ENCODE results near the gene GRPEL1.

GRPEL1 gene

DNA sequence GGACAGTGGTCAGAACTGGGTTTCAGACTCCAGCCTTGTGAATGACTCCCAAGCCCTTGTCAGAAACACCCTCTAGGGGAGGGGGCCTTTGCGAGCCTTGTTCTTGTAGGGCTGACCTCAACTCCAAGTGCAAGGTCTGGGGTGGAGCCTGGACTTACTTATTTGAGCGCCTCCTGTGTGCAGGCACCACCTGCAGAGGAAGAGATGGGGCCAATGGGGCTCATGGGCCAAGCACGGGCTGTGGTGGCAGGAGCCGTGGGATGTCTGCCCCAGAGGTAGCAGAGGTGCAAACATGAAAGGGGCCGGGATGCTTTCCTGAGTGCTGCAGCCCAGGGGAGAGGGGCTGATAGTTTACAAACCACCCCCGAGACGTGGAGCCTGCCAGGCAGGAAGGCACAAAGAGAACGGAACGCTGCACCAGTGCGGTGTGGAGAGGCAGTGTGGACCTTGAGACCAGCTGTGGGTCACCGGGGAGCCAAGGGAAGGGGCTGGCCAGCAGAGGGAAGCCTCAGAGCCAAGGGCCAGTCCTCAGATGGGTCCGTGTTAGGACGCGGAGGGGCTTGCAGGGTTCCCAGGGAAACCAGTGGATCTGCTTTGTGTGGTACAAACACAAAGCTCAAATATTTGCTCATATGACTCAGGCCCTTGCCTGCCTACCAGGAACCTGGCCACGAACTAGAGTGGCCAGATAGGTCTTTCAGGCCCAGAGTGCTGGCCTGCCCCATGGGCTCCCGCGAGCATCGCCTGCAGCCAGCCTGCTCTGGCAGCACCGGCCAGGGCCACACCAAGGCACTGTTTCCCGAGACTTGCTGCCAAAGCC lies 33.4 kb downstream of the GRPEL1 start:
- no peaks in the 10 kb centered on the region for H3K27me3 ChIP-seq (ENCODE audit: insufficient read depth, insufficient read length)

DNA sequence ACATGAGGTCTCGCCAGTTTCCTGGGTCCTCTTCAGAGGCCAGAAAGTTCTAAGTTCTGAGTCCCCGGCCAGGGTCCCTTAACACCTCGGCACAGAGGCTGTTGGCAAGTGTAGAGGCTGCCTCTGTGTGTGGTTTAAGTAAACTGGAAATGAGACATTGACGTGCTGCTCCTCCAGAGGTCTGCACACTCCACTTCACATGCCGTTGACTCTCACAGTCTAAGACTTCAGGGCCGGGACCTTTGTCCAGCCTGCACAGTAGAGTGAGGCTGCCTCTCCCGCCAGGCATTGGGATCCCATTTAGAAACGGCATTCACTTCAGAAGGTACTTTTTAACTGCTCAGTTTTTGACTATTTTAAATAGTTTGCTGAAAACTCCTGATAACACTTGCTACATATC lies 35.3 kb downstream of the GRPEL1 start:
- no peak for DNase-seq (ENCODE audit: low read depth, low spot score)
- peaks cover 14% of the 10 kb centered on the region for H3K4me1 ChIP-seq (ENCODE audit: insufficient read depth, insufficient read length)
- peak overlapping the region; percentile 5 for H3K9ac ChIP-seq (ENCODE audit: insufficient read length, low read depth)
- H3K9me3 ChIP-seq (ENCODE audit: insufficient read depth, low read length), result no peaks in the 10 kb centered on the region
- no peaks in the 10 kb centered on the region for H3K27me3 ChIP-seq (ENCODE audit: insufficient read depth, insufficient read length)
- H3K36me3 ChIP-seq (ENCODE audit: insufficient read depth, insufficient read length, low read length), result peaks cover 50% of the 10 kb centered on the region
- no peak overlapping the region for H3K4me3 ChIP-seq (ENCODE audit: insufficient read length, low read depth)
- TF ChIP-seq ZNF274 (IDR thresholded peaks at IDR 0.05; ENCODE audit: low read depth, low read length) (no peak), YY1 (IDR thresholded peaks at IDR 0.05; ENCODE audit: insufficient read depth, insufficient read length) (no peak), SUZ12 (IDR thresholded peaks at IDR 0.05; ENCODE audit: extremely low read depth, insufficient read depth, insufficient read length) (no peak)

More for the DNA sequence above, 33.4 kb downstream of the GRPEL1 start:
- Histone ChIP-seq H3K9ac (ENCODE audit: insufficient read length, low read depth) (no peak overlapping the region), H3K36me3 (ENCODE audit: insufficient read depth, insufficient read length, low read length) (peaks cover 35% of the 10 kb centered on the region), H3K4me1 (ENCODE audit: insufficient read depth, insufficient read length) (peaks cover 14% of the 10 kb centered on the region), H3K4me3 (ENCODE audit: insufficient read length, low read depth) (no peak overlapping the region), H3K9me3 (ENCODE audit: insufficient read depth, low read length) (no peaks in the 10 kb centered on the region)
- DNase-seq (ENCODE audit: low read depth, low spot score), result no peak
- TF ChIP-seq SUZ12 (IDR thresholded peaks at IDR 0.05; ENCODE audit: extremely low read depth, insufficient read depth, insufficient read length), result no peak
- TF ChIP-seq ZNF274 (IDR thresholded peaks at IDR 0.05; ENCODE audit: low read depth, low read length), result no peak
- no peak for TF ChIP-seq YY1 (IDR thresholded peaks at IDR 0.05; ENCODE audit: insufficient read depth, insufficient read length)

DNA sequence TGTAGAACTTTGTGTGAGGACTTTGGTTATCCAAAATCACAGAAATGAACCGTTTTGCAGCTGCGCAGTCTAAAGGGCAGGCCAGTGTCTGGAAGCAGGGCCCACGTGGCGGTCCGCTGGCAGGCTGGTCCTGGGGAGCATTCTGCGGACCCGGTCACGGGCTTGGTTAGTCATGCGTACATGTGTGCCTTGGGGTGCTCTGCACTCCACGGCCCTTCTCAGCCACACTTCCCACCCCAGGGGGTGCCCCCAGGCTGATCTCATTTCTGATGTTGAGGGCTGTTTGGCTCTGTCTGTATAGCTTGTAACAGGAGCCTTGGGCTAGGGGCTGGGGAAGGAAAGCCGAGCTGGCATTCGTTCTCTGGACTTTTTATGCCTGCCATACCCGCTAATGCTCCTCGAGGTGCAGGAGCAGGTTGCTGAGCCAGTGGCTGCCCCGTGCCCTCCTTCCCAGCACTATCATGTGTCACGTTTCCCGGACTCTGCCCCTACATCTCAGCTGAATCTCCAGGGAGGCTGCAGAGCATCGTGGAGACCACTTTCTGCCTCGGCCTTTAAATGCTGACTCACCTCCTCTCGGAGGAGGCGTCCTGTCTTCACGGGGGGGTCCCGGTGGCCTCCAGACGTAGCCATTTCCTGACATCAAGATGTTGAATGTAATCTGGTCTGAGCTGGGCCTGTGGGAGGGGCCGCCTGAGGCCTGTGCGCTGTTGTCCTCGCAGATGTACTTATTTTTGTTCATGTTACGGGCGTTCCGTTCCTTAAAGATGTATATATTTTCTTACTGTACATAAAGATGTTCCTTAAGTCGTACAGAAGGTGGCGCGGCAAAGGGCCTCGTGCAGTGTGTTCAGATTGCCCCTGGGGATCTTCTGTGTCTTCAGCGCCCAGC lies 36.1 kb downstream of the GRPEL1 start:
- TF ChIP-seq YY1 (IDR thresholded peaks at IDR 0.05; ENCODE audit: insufficient read depth, insufficient read length) (no peak), ZNF274 (IDR thresholded peaks at IDR 0.05; ENCODE audit: low read depth, low read length) (no peak), SUZ12 (IDR thresholded peaks at IDR 0.05; ENCODE audit: extremely low read depth, insufficient read depth, insufficient read length) (no peak)
- no peak overlapping the region for H3K4me3 ChIP-seq (ENCODE audit: insufficient read length, low read depth)
- no peaks in the 10 kb centered on the region for H3K9me3 ChIP-seq (ENCODE audit: insufficient read depth, low read length)
- H3K9ac ChIP-seq (ENCODE audit: insufficient read length, low read depth), result no peak overlapping the region
- peaks cover 56% of the 10 kb centered on the region for H3K36me3 ChIP-seq (ENCODE audit: insufficient read depth, insufficient read length, low read length)
- peaks cover 14% of the 10 kb centered on the region for H3K4me1 ChIP-seq (ENCODE audit: insufficient read depth, insufficient read length)
- no peaks in the 10 kb centered on the region for H3K27me3 ChIP-seq (ENCODE audit: insufficient read depth, insufficient read length)
- no peak for DNase-seq (ENCODE audit: low read depth, low spot score)

DNA sequence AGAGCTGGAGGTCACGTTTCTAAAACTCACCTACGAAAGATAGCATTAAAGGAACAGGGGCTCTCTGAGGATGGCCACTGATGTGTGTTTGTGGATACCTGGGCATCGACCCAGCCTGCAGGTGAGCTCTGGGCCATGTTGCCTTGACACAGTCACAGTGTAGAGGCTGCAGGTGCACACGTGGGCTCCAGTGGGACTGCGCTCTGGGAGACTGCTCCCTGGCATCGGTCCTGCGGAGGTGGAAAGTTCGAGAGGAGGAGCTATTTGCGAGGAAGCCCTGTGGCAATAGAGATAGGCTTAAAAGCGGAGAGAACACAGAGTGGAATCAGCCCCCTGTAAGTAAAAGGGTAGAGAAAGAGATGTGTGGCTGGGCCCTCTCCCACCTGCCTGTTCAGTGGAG lies 37.0 kb downstream of the GRPEL1 start:
- Histone ChIP-seq H3K9me3 (ENCODE audit: insufficient read depth, low read length) (no peaks in the 10 kb centered on the region), H3K4me1 (ENCODE audit: insufficient read depth, insufficient read length) (peaks cover 14% of the 10 kb centered on the region), H3K36me3 (ENCODE audit: insufficient read depth, insufficient read length, low read length) (peaks cover 64% of the 10 kb centered on the region), H3K4me3 (ENCODE audit: insufficient read length, low read depth) (no peak overlapping the region), H3K27me3 (ENCODE audit: insufficient read depth, insufficient read length) (no peaks in the 10 kb centered on the region), H3K9ac (ENCODE audit: insufficient read length, low read depth) (no peak overlapping the region)
- TF ChIP-seq YY1 (IDR thresholded peaks at IDR 0.05; ENCODE audit: insufficient read depth, insufficient read length), result no peak
- DNase-seq (ENCODE audit: low read depth, low spot score), result no peak

DNA sequence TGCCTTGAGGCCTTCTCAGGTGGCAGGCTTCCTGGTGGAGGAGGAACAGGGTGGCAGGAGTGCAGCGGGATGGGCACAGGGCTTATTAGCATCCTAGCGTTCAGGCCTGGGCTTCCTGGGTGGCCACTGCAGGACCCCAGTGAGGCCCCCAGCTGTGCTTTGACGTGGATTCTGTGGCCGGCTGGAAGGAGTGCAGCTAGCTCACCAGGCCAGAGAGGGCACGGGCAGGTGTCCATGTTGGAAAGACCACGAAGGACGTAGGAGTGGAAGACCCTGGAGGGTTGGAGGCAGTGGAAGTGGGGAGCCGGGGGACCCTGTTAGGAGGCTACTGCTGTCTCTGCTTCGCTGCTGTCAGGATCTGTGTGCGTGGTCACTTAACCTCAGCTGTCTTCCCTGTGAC lies 37.9 kb downstream of the GRPEL1 start:
- no peak overlapping the region for H3K9ac ChIP-seq (ENCODE audit: insufficient read length, low read depth)
- H3K36me3 ChIP-seq (ENCODE audit: insufficient read depth, insufficient read length, low read length), result peaks cover 73% of the 10 kb centered on the region
- no peaks in the 10 kb centered on the region for H3K9me3 ChIP-seq (ENCODE audit: insufficient read depth, low read length)
- TF ChIP-seq ZNF274 (IDR thresholded peaks at IDR 0.05; ENCODE audit: low read depth, low read length) (no peak), SUZ12 (IDR thresholded peaks at IDR 0.05; ENCODE audit: extremely low read depth, insufficient read depth, insufficient read length) (no peak), YY1 (IDR thresholded peaks at IDR 0.05; ENCODE audit: insufficient read depth, insufficient read length) (no peak)
- no peak for DNase-seq (ENCODE audit: low read depth, low spot score)
- no peak overlapping the region for H3K4me3 ChIP-seq (ENCODE audit: insufficient read length, low read depth)
- no peaks in the 10 kb centered on the region for H3K27me3 ChIP-seq (ENCODE audit: insufficient read depth, insufficient read length)
- peaks cover 16% of the 10 kb centered on the region for H3K4me1 ChIP-seq (ENCODE audit: insufficient read depth, insufficient read length)

DNA sequence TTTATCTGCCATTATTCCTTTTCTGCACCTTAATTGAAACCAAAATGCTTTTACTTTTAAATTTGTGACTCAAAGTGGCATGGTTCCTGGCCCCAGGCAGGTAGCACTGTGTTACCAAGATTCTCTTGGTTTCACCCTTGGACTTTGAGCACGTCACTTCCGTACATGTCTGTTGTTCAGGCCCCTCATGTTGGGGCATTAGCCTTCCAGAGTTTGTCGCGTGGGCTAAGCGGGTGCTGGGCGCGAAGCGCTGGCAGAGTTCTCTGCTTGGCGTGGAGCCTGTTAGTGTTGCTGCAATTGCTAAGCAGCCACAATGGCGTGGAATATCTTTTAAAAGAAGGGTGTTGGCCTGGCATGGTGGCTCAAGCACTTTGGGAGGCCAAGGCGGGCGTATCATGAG lies 38.7 kb downstream of the GRPEL1 start:
- TF ChIP-seq ZNF274 (IDR thresholded peaks at IDR 0.05; ENCODE audit: low read depth, low read length), result no peak
- no peak for TF ChIP-seq YY1 (IDR thresholded peaks at IDR 0.05; ENCODE audit: insufficient read depth, insufficient read length)
- no peak for TF ChIP-seq SUZ12 (IDR thresholded peaks at IDR 0.05; ENCODE audit: extremely low read depth, insufficient read depth, insufficient read length)
- Histone ChIP-seq H3K9me3 (ENCODE audit: insufficient read depth, low read length) (no peaks in the 10 kb centered on the region), H3K9ac (ENCODE audit: insufficient read length, low read depth) (no peak overlapping the region), H3K36me3 (ENCODE audit: insufficient read depth, insufficient read length, low read length) (peaks cover 80% of the 10 kb centered on the region), H3K4me3 (ENCODE audit: insufficient read length, low read depth) (no peak overlapping the region), H3K4me1 (ENCODE audit: insufficient read depth, insufficient read length) (peaks cover 15% of the 10 kb centered on the region), H3K27me3 (ENCODE audit: insufficient read depth, insufficient read length) (no peaks in the 10 kb centered on the region)
- no peak for DNase-seq (ENCODE audit: low read depth, low spot score)

DNA sequence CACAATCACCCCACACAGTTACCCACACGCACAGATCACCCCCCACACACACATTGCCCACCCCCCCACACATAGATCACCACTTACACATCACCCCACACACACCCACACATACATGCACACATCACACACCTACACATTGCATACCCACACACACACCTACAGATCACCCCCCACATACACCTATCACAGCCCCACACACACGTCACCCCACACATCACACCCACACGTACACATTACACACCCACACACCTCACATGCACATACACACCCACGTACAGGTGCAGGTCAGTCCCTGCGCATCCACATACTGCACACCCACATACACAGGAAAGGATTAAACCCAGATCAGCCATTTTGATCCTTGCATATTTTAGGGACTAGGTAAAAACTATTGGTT lies 40.0 kb downstream of the GRPEL1 start:
- Histone ChIP-seq H3K9ac (ENCODE audit: insufficient read length, low read depth) (no peak overlapping the region), H3K27me3 (ENCODE audit: insufficient read depth, insufficient read length) (no peaks in the 10 kb centered on the region), H3K4me3 (ENCODE audit: insufficient read length, low read depth) (no peak overlapping the region), H3K9me3 (ENCODE audit: insufficient read depth, low read length) (no peaks in the 10 kb centered on the region), H3K36me3 (ENCODE audit: insufficient read depth, insufficient read length, low read length) (peaks cover 87% of the 10 kb centered on the region), H3K4me1 (ENCODE audit: insufficient read depth, insufficient read length) (peaks cover 8% of the 10 kb centered on the region)
- TF ChIP-seq ZNF274 (IDR thresholded peaks at IDR 0.05; ENCODE audit: low read depth, low read length), result no peak
- no peak for TF ChIP-seq YY1 (IDR thresholded peaks at IDR 0.05; ENCODE audit: insufficient read depth, insufficient read length)
- TF ChIP-seq SUZ12 (IDR thresholded peaks at IDR 0.05; ENCODE audit: extremely low read depth, insufficient read depth, insufficient read length), result no peak
- no peak for DNase-seq (ENCODE audit: low read depth, low spot score)
